Fibroblast of lung (primary cell): ENCODE measurements around the gene ERBB2. TPM values are rescaled to one million over a fixed set of nuclear protein-coding genes. Genes with fewer than 3 reads are reported as not detected.

ENCODE experiments used
- DNase-seq, 2 donors: peaks; one replicate each; pipeline versions ENCODE4 v3.0.0 to v3.0.0-alpha.2; 2010; ENCODE audit warnings: low read depth in 2 of 2
- H2AFZ ChIP-seq: 2 replicates; pipeline ENCODE4 v1.5.1; 2012; ENCODE audit warnings: low read length, control low read depth, inconsistent platforms
- H3K27ac ChIP-seq: 2 replicates; pipeline ENCODE4 v1.5.1; 2011; ENCODE audit warnings: low read length, control low read depth; ENCODE audit not compliant: insufficient read depth
- H3K27me3 ChIP-seq: 2 replicates; pipeline ENCODE4 v1.5.1; 2011; ENCODE audit warnings: mild to moderate bottlenecking, low read length; ENCODE audit not compliant: control insufficient read depth, insufficient read depth
- H3K36me3 ChIP-seq: 2 replicates; pipeline ENCODE4 v1.5.1; 2011; ENCODE audit warnings: low read length; ENCODE audit not compliant: control insufficient read depth, insufficient read depth
- H3K4me1 ChIP-seq: 2 replicates; pipeline ENCODE4 v1.5.1; 2011; ENCODE audit warnings: low read length; ENCODE audit not compliant: control insufficient read depth, insufficient read depth; ENCODE audit errors: extremely low read depth
- H3K4me2 ChIP-seq: 2 replicates; pipeline ENCODE4 v1.5.1; 2011; ENCODE audit warnings: low read length, control low read depth; ENCODE audit not compliant: insufficient read depth; ENCODE audit errors: extremely low read depth
- H3K4me3 ChIP-seq, 4 experiments: fragments of 200-600 bp in 1 of 4; sonication (generic) in 1 of 4; replicated peaks in 1 of 4; 2 replicates each; pipeline ENCODE4 v1.5.1; 2011 to 2016; ENCODE audit warnings: low read length in 4 of 4, low read depth in 3 of 4, mild to moderate bottlenecking in 3 of 4, control low read depth in 2 of 4, inconsistent platforms in 1 of 4, mixed read lengths in 1 of 4; ENCODE audit not compliant: insufficient read depth in 1 of 4; ENCODE audit errors: control extremely low read depth in 1 of 4
- H3K79me2 ChIP-seq: 2 replicates; pipeline ENCODE4 v1.5.1; 2012; ENCODE audit warnings: mild to moderate bottlenecking, low read length, inconsistent platforms; ENCODE audit not compliant: control insufficient read depth, insufficient read depth
- H3K9ac ChIP-seq: 2 replicates; pipeline ENCODE4 v1.5.1; 2011; ENCODE audit warnings: mild to moderate bottlenecking, low read length, control low read depth; ENCODE audit not compliant: insufficient read depth
- H3K9me3 ChIP-seq: 2 replicates; pipeline ENCODE4 v1.5.1; 2012; ENCODE audit warnings: low read depth, low read length; ENCODE audit not compliant: control insufficient read depth, insufficient read depth
- H4K20me1 ChIP-seq: 2 replicates; pipeline ENCODE4 v1.5.1; 2011; ENCODE audit warnings: low read length; ENCODE audit not compliant: control insufficient read depth, insufficient read depth; ENCODE audit errors: extremely low read depth
- CTCF ChIP-seq, 2 donors: IDR thresholded peaks in 1 of 2; conservative IDR thresholded peaks in 1 of 2; 1 replicate in 1 of 2; 2 replicates in 1 of 2; pipeline ENCODE4 v1.5.1; 2011 to 2012; ENCODE audit warnings: low read length in 2 of 2, control low read depth in 1 of 2, inconsistent platforms in 1 of 2, low read depth in 1 of 2, mild to moderate bottlenecking in 1 of 2
- EZH2 ChIP-seq: IDR thresholded peaks from 2 replicates; pipeline ENCODE4 v1.5.1; 2012; ENCODE audit warnings: low read length, control low read depth, mild to moderate bottlenecking; ENCODE audit errors: missing control alignments
- polyA plus RNA-seq, 2 donors: library from polyadenylated mRNA; depleted of rRNA in 1 of 2; stranded (reverse) in 1 of 2; unstranded in 1 of 2; fragments of >200 nt; gene quantifications; 2 replicates each; pipeline ENCODE4 v1.2.1, GENCODE V29; 2011 to 2012; ENCODE audit warnings: missing spikeins in 1 of 2
- total RNA-seq: library from RNA; depleted of rRNA; stranded (reverse); fragments of >200 nt; gene quantifications from 2 replicates; pipeline ENCODE4 v1.2.1, GENCODE V29; 2014

The ERBB2 gene
- total and polyA plus RNA-seq, 2 donors (not counting 1 experiment from before 2014, with no cell fraction given) = 24.7 to 33.9 TPM

- DNase-seq = no peak
- Histone ChIP-seq H3K27me3 (no peaks in the 10 kb centered on the region), H3K4me3 (no peak overlapping the region), H3K9me3 (no peaks in the 10 kb centered on the region), H2AFZ (no peak overlapping the region), H3K27ac (no peak overlapping the region), H3K9ac (no peak overlapping the region), H3K4me2 (no peak overlapping the region), H3K4me1 (peaks cover 4% of the 10 kb centered on the region), H3K36me3 (peaks cover 4% of the 10 kb centered on the region), H3K79me2 (peaks cover 12% of the 10 kb centered on the region), H4K20me1 (no peaks in the 10 kb centered on the region)
- TF ChIP-seq EZH2 = no peak
- TF ChIP-seq CTCF (conservative IDR thresholded peaks at IDR 0.05 in 1 of 2, IDR thresholded peaks at IDR 0.05 in 1 of 2; ENCODE audit: low read depth in 1 of 2, low read length in 2 of 2) = no peak
Measured at GRCh38 chr17:39702901-39703893, 3.3 kb downstream of the ERBB2 start.

GRCh38 chr17:39703913-39704312, 4.0 kb downstream of the ERBB2 start:
- Histone ChIP-seq H3K27ac (no peak overlapping the region), H3K36me3 (peaks cover 7% of the 10 kb centered on the region), H3K4me2 (no peak overlapping the region), H3K9ac (no peak overlapping the region), H3K4me3 (no peak overlapping the region), H4K20me1 (no peaks in the 10 kb centered on the region), H2AFZ (no peak overlapping the region), H3K27me3 (no peaks in the 10 kb centered on the region), H3K4me1 (peaks cover 4% of the 10 kb centered on the region), H3K79me2 (peaks cover 12% of the 10 kb centered on the region), H3K9me3 (no peaks in the 10 kb centered on the region)
- TF ChIP-seq EZH2 (no peak), CTCF (conservative IDR thresholded peaks at IDR 0.05 in 1 of 2, IDR thresholded peaks at IDR 0.05 in 1 of 2; ENCODE audit: low read depth in 1 of 2, low read length in 2 of 2) (no peak)
- no peak for DNase-seq

- Histone ChIP-seq H3K4me2 (no peak overlapping the region), H3K27me3 (no peaks in the 10 kb centered on the region), H3K9ac (no peak overlapping the region), H3K27ac (no peak overlapping the region), H4K20me1 (no peaks in the 10 kb centered on the region), H3K36me3 (peaks cover 10% of the 10 kb centered on the region), H3K9me3 (no peaks in the 10 kb centered on the region), H3K79me2 (peaks cover 12% of the 10 kb centered on the region), H3K4me1 (peaks cover 4% of the 10 kb centered on the region), H3K4me3 (no peak overlapping the region), H2AFZ (no peak overlapping the region)
- TF ChIP-seq CTCF (conservative IDR thresholded peaks at IDR 0.05 in 1 of 2, IDR thresholded peaks at IDR 0.05 in 1 of 2; ENCODE audit: low read depth in 1 of 2, low read length in 2 of 2) (peak; percentile 30 to 39), EZH2 (no peak)
- DNase-seq = peak; percentile 33 to 38
Measured at GRCh38 chr17:39704821-39705551, 5.1 kb downstream of the ERBB2 start.
